HEK293 (cell line): ENCODE data around the gene RPL26.

Experiments
- ATF2 ChIP-seq: fragments of 450-650 bp; formaldehyde crosslinking; IDR thresholded peaks from 2 replicates; pipeline ENCODE4 v1.5.1; 2016; ENCODE audit warnings: missing biosample characterization, missing genetic modification characterization, low read depth
- CTCF ChIP-seq: fragments of 450-650 bp; formaldehyde crosslinking; IDR thresholded peaks from 2 replicates; pipeline ENCODE4 v1.5.1; 2016; ENCODE audit warnings: missing biosample characterization, missing genetic modification characterization
- KLF16 ChIP-seq: fragments of 450-650 bp; formaldehyde crosslinking; IDR thresholded peaks from 2 replicates; pipeline ENCODE4 v1.5.1; 2017; ENCODE audit warnings: missing biosample characterization, missing genetic modification characterization
- KLF8 ChIP-seq: fragments of 450-650 bp; formaldehyde crosslinking; IDR thresholded peaks from 2 replicates; pipeline ENCODE4 v1.5.1; 2016; ENCODE audit warnings: missing biosample characterization, missing genetic modification characterization
- OSR2 ChIP-seq: fragments of 450-650 bp; formaldehyde crosslinking; IDR thresholded peaks from 2 replicates; pipeline ENCODE4 v1.5.1; 2016; ENCODE audit warnings: missing biosample characterization, missing genetic modification characterization
- REST ChIP-seq: fragments of 450-650 bp; formaldehyde crosslinking; IDR thresholded peaks from 2 replicates; pipeline ENCODE4 v1.5.1; 2016; ENCODE audit warnings: missing biosample characterization, missing genetic modification characterization
- ZNF132 ChIP-seq: fragments of 450-650 bp; formaldehyde crosslinking; IDR thresholded peaks from 2 replicates; pipeline ENCODE4 v1.5.1; 2017; ENCODE audit warnings: missing biosample characterization, missing genetic modification characterization, borderline replicate concordance
- ZNF24 ChIP-seq: fragments of 450-650 bp; formaldehyde crosslinking; IDR thresholded peaks from 2 replicates; pipeline ENCODE4 v1.5.1; 2016; ENCODE audit warnings: missing biosample characterization, missing genetic modification characterization
- ZNF354C ChIP-seq: fragments of 450-650 bp; formaldehyde crosslinking; IDR thresholded peaks from 2 replicates; pipeline ENCODE4 v1.5.1; 2016; ENCODE audit warnings: missing biosample characterization, missing genetic modification characterization, low read depth, borderline replicate concordance
- ZNF362 ChIP-seq: fragments of 450-650 bp; formaldehyde crosslinking; IDR thresholded peaks from 2 replicates; pipeline ENCODE4 v1.5.1; 2016; ENCODE audit warnings: missing biosample characterization, missing genetic modification characterization
- ZNF366 ChIP-seq: fragments of 450-650 bp; formaldehyde crosslinking; conservative IDR thresholded peaks from 2 replicates; pipeline ENCODE4 v1.5.1; 2016; ENCODE audit warnings: missing biosample characterization, missing genetic modification characterization
- ZSCAN5A ChIP-seq: fragments of 450-650 bp; formaldehyde crosslinking; IDR thresholded peaks from 2 replicates; pipeline ENCODE4 v1.5.1; 2016; ENCODE audit warnings: missing biosample characterization, missing genetic modification characterization

GRCh38 chr17:8406174-8406573 is 23.2 kb upstream of the RPL26 start:
- no peak for TF ChIP-seq ZNF132 (tag by site-specific recombination)
- TF ChIP-seq ZNF366: no peak
- no peak for TF ChIP-seq CTCF (tag by site-specific recombination)
- no peak for TF ChIP-seq REST
- no peak for TF ChIP-seq ZNF362
- no peak for TF ChIP-seq ZNF354C (tag by site-specific recombination)
- no peak for TF ChIP-seq OSR2
- no peak for TF ChIP-seq KLF8 (tag by site-specific recombination)
- no peak for TF ChIP-seq ATF2 (tag by site-specific recombination)
- no peak for TF ChIP-seq KLF16 (tag by site-specific recombination)
- TF ChIP-seq ZSCAN5A: no peak
- TF ChIP-seq ZNF24 (tag by site-specific recombination): no peak
